HepG2 (cell line): ENCODE results near the gene PDCD5. TPM values are rescaled to one million over a fixed set of nuclear protein-coding genes. Genes with fewer than 3 reads are reported as not detected.
"Not testable (repeated sequence)": the region's sequence is repeated elsewhere in the genome, so short reads cannot be mapped to it uniquely, and the experiment has no call there.

ENCODE experiments used
- ATAC-seq: fragments of 200-7000 bp; cut with Tn5 transposase; 3 replicates; pipeline ENCODE4 v1.9.1; 2020; ENCODE audit warnings: mild to moderate bottlenecking, moderate library complexity
- BruUV-seq: library from RNA; stranded (reverse); fragments of 400-500 nt; replicated peaks from 2 replicates; lab custom pipeline; 2021; lab: Mats Ljungman, UMichigan
- CTCF ChIA-PET: fragments of 300-600 bp; formaldehyde crosslinking; extraction: SDS; loops from one replicate; lab custom pipeline; 2021; ENCODE audit warnings: low total read pairs, inconsistent platforms, low intra/inter-chr PET ratio; lab: Yijun Ruan, JAX
- POLR2A ChIA-PET: fragments of 350-600 bp; sonication (Branson Sonifier 250); formaldehyde crosslinking; loops from one replicate; lab custom pipeline; 2020; ENCODE audit warnings: antibody characterized with exemption, inconsistent platforms; lab: Yijun Ruan, JAX
- DNase-seq: peaks from one replicate; pipeline ENCODE4 v3.0.0-alpha.2; 2015; ENCODE audit warnings: low spot score
- FAIRE-seq: peaks from 3 replicates; lab custom pipeline; 2011; peaks lifted over from hg19 to GRCh38; lab: Jason Lieb, UNC
- H2AFZ ChIP-seq: one replicate; pipeline ENCODE4 v1.6.1; 2011; ENCODE audit warnings: low read length, inconsistent platforms
- H3K27ac ChIP-seq: fragments of 300-600 bp; 3 replicates; pipeline ENCODE4 v1.8.0; 2011; ENCODE audit warnings: mixed run types, mild to moderate bottlenecking, mixed read lengths, low read length, inconsistent platforms; ENCODE audit not compliant: insufficient read depth; ENCODE audit errors: extremely low read length
- H3K27me3 ChIP-seq, 2 experiments: fragments of 200-600 bp in 1 of 2; 2 replicates in 1 of 2; 3 replicates in 1 of 2; pipeline versions ENCODE4 v1.6.0 to v1.8.0; 2011; ENCODE audit warnings: low read length in 2 of 2, mild to moderate bottlenecking in 2 of 2, moderate library complexity in 2 of 2, inconsistent platforms in 1 of 2; ENCODE audit not compliant: insufficient read depth in 2 of 2, control insufficient read depth in 1 of 2
- H3K36me3 ChIP-seq, 2 experiments: fragments of 200-600 bp in 1 of 2; replicated peaks in 1 of 2; 2 replicates in 1 of 2; 3 replicates in 1 of 2; pipeline versions ENCODE4 v1.5.1 to v1.8.0; 2011; ENCODE audit warnings: low read length in 2 of 2, inconsistent platforms in 1 of 2; ENCODE audit not compliant: insufficient read depth in 2 of 2, control insufficient read depth in 1 of 2
- H3K4me1 ChIP-seq: 2 replicates; pipeline ENCODE4 v1.5.1; 2012; ENCODE audit warnings: low read length, inconsistent platforms; ENCODE audit not compliant: insufficient read depth
- H3K4me2 ChIP-seq: 2 replicates; pipeline ENCODE4 v1.6.0; 2011; ENCODE audit warnings: low read depth, low read length, inconsistent platforms
- H3K4me3 ChIP-seq, 3 experiments: fragments of 200-600 bp in 1 of 3; sonication (generic), shearing (Covaris generic) in 1 of 3; replicated peaks in 1 of 3; 2 replicates each; pipeline ENCODE4 v1.5.1; 2011 to 2016; ENCODE audit warnings: low read length in 3 of 3, inconsistent platforms in 2 of 3, low read depth in 2 of 3, mild to moderate bottlenecking in 2 of 3, control low read depth in 1 of 3, mixed read lengths in 1 of 3; ENCODE audit not compliant: insufficient read depth in 1 of 3
- H3K79me2 ChIP-seq: one replicate; pipeline ENCODE4 v1.6.1; 2011; ENCODE audit warnings: low read length, inconsistent platforms; ENCODE audit not compliant: insufficient read depth
- H3K9ac ChIP-seq: 2 replicates; pipeline ENCODE4 v1.6.0; 2011; ENCODE audit warnings: mild to moderate bottlenecking, low read depth, low read length, inconsistent platforms; ENCODE audit not compliant: insufficient read depth
- H3K9me3 ChIP-seq: 2 replicates; pipeline ENCODE4 v1.5.1; 2012; ENCODE audit warnings: mild to moderate bottlenecking, low read length
- H4K20me1 ChIP-seq: 2 replicates; pipeline ENCODE4 v1.6.0; 2011; ENCODE audit warnings: inconsistent platforms, mild to moderate bottlenecking, low read length, moderate library complexity; ENCODE audit not compliant: insufficient read depth
- DR1 ChIP-seq: sonication (generic); formaldehyde crosslinking; IDR thresholded peaks from 2 replicates; pipeline ENCODE4 v1.8.0; 2021; ENCODE audit warnings: mild to moderate bottlenecking, missing genetic modification reagents, inconsistent platforms
- NAIF1 ChIP-seq: sonication (generic); formaldehyde crosslinking; IDR thresholded peaks from 2 replicates; pipeline ENCODE4 v1.5.0; 2020; ENCODE audit warnings: mild to moderate bottlenecking, missing genetic modification reagents, borderline replicate concordance
- TBX2 ChIP-seq: sonication (generic); formaldehyde crosslinking; IDR thresholded peaks from 2 replicates; pipeline ENCODE4 v1.5.0; 2020; ENCODE audit warnings: missing genetic modification reagents, mild to moderate bottlenecking, borderline replicate concordance
- ZNF224 ChIP-seq: sonication (generic); formaldehyde crosslinking; IDR thresholded peaks from 2 replicates; pipeline ENCODE4 v1.5.0; 2020; ENCODE audit warnings: mild to moderate bottlenecking, missing genetic modification reagents
- WGBS: methylation state at CpG from one replicate; pipeline ENCODE4 v1.1.6; 2017; ENCODE audit warnings: low lambda C conversion rate; 5-methylcytosine and 5-hydroxymethylcytosine counted together
- in situ Hi-C: cut with HindIII; loops from 2 replicates; pipeline ENCODE4 v1.10.0; 2017; ENCODE audit warnings: low pct_unique_long_range_greater_than_20kb; ENCODE audit not compliant: extremely low pct_ligation_motif_present
- intact Hi-C: fragments of 100-400 bp; cut with micrococcal nuclease; formaldehyde crosslinking; loops from one replicate; pipeline ENCODE4 v1.10.0; 2022; ENCODE audit not compliant: unreplicated experiment
- polyA plus RNA-seq, 8 experiments: library from polyadenylated mRNA; depleted of rRNA in 3 of 8; stranded (reverse) in 7 of 8; unstranded in 1 of 8; fragments of >200 nt; fragmentation: Illumina TruSeq in 4 of 8; extraction: Trizol in 4 of 8; gene quantifications; 2 replicates each; pipeline versions ENCODE4 v1.2.1 to v1.2.3, GENCODE V29; 2011 to 2016; ENCODE audit warnings: low read depth in 4 of 8, missing spikeins in 1 of 8, mixed read lengths in 1 of 8; ENCODE audit not compliant: insufficient read depth in 1 of 8
- total RNA-seq, 5 experiments: library from RNA; depleted of rRNA; stranded (reverse); fragments of >200 nt; fragmentation: Illumina TruSeq; extraction: Trizol; gene quantifications; 2 replicates each; pipeline ENCODE4 v1.2.3, GENCODE V29; 2016; ENCODE audit warnings: low read depth in 1 of 5
- TF ChIP-seq, protein P1 (sequence below): sonication (generic); formaldehyde crosslinking; IDR thresholded peaks from 2 replicates; pipeline ENCODE4 v1.4.0; 2020; ENCODE audit warnings: missing genetic modification reagents

The PDCD5 gene
- total and polyA plus RNA-seq, 2 of the 13 experiments (the other 11 are each of a cell fraction or from before 2014, with no cell fraction given), result 56.3 to 332 TPM

DNA sequence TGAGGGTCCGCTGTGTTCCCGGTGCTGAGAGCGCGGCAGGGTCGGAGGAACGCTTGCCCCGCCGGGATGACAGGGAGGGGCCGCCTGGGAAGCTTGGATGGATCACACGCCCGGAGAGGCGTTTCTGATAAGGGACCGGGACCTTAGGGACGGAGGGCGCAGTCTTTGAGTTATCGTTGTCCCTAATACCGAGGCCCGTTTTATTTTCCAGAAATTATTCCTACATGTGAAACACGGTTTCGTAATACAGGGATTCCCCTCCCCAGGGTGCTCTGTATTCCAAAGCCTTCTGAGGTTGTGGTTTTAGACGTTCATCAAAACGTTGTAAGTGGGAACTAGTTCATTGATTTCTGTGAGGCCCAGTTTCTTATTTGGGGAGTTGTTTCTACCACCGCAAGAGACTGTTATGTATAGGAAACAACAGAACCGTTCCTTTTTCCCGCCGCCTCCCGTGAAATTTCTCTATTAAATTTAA is 752 bp downstream of the PDCD5 start (continued):
- TF ChIP-seq DR1 (CRISPR knock-in tag), result no peak
- TF ChIP-seq ZNF224, result no peak
- TF ChIP-seq, protein P1, sequence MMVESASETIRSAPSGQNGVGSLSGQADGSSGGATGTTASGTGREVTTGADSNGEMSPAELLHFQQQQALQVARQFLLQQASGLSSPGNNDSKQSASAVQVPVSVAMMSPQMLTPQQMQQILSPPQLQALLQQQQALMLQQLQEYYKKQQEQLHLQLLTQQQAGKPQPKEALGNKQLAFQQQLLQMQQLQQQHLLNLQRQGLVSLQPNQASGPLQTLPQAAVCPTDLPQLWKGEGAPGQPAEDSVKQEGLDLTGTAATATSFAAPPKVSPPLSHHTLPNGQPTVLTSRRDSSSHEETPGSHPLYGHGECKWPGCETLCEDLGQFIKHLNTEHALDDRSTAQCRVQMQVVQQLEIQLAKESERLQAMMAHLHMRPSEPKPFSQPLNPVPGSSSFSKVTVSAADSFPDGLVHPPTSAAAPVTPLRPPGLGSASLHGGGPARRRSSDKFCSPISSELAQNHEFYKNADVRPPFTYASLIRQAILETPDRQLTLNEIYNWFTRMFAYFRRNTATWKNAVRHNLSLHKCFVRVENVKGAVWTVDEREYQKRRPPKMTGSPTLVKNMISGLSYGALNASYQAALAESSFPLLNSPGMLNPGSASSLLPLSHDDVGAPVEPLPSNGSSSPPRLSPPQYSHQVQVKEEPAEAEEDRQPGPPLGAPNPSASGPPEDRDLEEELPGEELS (CRISPR knock-in tag), result no peak
- TF ChIP-seq NAIF1 (CRISPR knock-in tag), result no peak
- TF ChIP-seq TBX2 (CRISPR knock-in tag), result no peak
- TF ChIP-seq, all 625 proteins: peak for 5

DNA sequence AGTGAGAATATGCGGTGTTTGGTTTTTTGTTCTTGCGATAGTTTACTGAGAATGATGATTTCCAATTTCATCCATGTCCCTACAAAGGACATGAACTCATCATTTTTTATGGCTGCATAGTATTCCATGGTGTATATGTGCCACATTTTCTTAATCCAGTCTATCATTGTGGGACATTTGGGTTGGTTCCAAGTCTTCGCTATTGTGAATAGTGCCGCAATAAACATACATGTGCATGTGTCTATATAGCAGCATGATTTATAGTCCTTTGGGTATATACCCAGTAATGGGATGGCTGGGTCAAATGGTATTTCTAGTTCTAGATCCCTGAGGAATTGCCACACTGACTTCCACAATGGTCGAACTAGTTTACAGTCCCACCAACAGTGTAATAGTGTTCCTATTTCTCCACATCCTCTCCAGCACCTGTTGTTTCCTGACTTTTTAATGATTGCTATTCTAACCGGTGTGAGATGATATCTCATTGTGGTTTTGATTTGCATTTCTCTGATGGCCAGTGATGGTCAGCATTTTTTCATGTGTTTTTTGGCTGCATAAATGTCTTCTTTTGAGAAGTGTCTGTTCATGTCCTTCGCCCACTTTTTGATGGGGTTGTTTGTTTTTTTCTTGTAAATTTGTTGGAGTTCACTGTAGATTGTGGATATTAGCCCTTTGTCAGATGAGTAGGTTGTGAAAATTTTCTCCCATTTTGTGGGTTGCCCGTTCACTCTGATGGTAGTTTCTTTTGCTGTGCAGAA is 6.9 kb downstream of the PDCD5 start:
- CTCF ChIA-PET, H4K20me1 ChIP-seq, H3K9ac ChIP-seq, in situ Hi-C loops, DNase-seq, intact Hi-C loops, H3K4me3 ChIP-seq, FAIRE-seq, ATAC-seq, H3K27ac ChIP-seq, H3K27me3 ChIP-seq, H3K79me2 ChIP-seq, POLR2A ChIA-PET, H2AFZ ChIP-seq, BruUV-seq, H3K4me2 ChIP-seq, H3K9me3 ChIP-seq: not testable (repeated sequence)
- Histone ChIP-seq H3K36me3 (peaks cover 11 to 34% of the 10 kb centered on the region in 2 experiments), H3K4me1 (peaks cover 17% of the 10 kb centered on the region)
- WGBS, result 92% methylated on average over 8 of the region's 8 CpGs
